Mucosa of descending colon (tissue), 3 donors: ENCODE data around the gene BMP8A. TPM values are rescaled to one million over a fixed set of nuclear protein-coding genes. Genes with fewer than 3 reads are reported as not detected.
"Not testable (repeated sequence)": the region's sequence is repeated elsewhere in the genome, so short reads cannot be mapped to it uniquely, and the experiment has no call there.

Experiments
- ATAC-seq: fragments of 200-7000 bp; cut with Tn5 transposase; one replicate; pipeline ENCODE4 v1.9.1; 2020; ENCODE audit warnings: mild to moderate bottlenecking, moderate library complexity
- DNase-seq, 3 donors: peaks; one replicate each; pipeline ENCODE4 v3.0.0-alpha.2; 2020
- H3K36me3 ChIP-seq: fragments of 200-600 bp; one replicate; pipeline ENCODE4 v1.8.0; 2021; ENCODE audit warnings: low read depth, mild to moderate bottlenecking
- H3K4me1 ChIP-seq: fragments of 200-600 bp; one replicate; pipeline ENCODE4 v1.8.0; 2021; ENCODE audit warnings: low read depth, mild to moderate bottlenecking
- H3K4me3 ChIP-seq: fragments of 200-600 bp; one replicate; pipeline ENCODE4 v1.8.0; 2021; ENCODE audit warnings: mild to moderate bottlenecking
- H3K9me3 ChIP-seq: fragments of 200-600 bp; one replicate; pipeline ENCODE4 v1.8.0; 2021; ENCODE audit warnings: mild to moderate bottlenecking
- intact Hi-C, 2 donors: fragments of 100-400 bp; cut with DNase I in 1 of 2; cut with micrococcal nuclease in 1 of 2; formaldehyde crosslinking; loops; one replicate each; pipeline versions ENCODE4 v1.11.0 to v1.11.1; 2022; cut with DNase I, micrococcal nuclease
- total RNA-seq, 3 donors: library from RNA; stranded (reverse); fragmentation: NEBNext Ultra II Directional in 2 of 3; extraction: Animal tissue kit (Norgen Biotek cat#: 25700) in 2 of 3; gene quantifications; one replicate each; pipeline versions ENCODE4 v1.2.1 to v1.2.4, GENCODE V29; 2021 to 2023
- TF ChIP-seq, protein P1 (sequence below): fragments of 200-600 bp; IDR thresholded peaks from one replicate; pipeline ENCODE4 v1.8.0; 2022; ENCODE audit warnings: antibody characterized with exemption, mild to moderate bottlenecking
- donor health status: DM: no; HTN: no; CAD: no; lungs with moderate emphysema.
- donor health status: DM: no; HTN: no; CAD: no.
- donor health status: DM: no; HTN: yes; CAD: no.

The BMP8A gene
- total RNA-seq, 3 donors from 2014 or later: 6.5 to 9.2 (median 8.2) TPM

DNA sequence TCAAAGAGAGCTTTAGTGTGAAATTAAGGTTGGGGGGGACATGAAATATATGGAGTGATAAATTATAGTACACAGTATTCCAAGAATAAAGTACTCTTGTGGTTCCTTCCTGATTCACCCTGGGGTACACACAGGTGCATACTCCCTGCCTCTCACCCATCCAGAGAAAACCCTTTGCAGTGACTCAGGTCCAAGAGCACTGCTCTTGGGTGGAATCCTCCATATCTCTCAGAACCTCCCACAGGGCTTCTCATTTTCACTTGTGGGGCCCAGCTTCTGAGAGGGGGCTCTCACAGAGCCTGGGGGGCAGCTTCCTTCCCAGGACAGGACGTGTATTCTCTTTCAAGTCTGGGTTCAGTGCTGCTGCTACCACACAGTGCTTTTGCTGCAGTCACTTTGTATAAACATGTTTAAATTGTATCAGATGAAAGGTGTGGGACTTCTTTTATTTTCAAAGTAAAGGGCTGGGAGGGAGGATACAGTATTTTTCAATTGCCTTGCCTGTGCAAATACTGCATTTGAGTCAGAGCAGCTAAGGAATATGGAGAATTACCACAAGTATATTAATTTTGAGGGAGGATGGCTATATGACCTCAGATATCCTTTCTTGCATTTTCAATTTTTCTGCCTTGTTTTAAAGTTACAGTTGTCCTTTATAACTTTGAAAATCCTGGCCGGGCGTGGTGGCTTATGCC, 24.9 kb upstream of the BMP8A start:
- DNase-seq: no peak
- no peak for ATAC-seq
- Histone ChIP-seq H3K9me3 (no peaks in the 10 kb centered on the region), H3K36me3 (peaks cover 5% of the 10 kb centered on the region), H3K4me3 (no peak overlapping the region), H3K4me1 (no peaks in the 10 kb centered on the region)
- intact Hi-C loops: no loop called here
- TF ChIP-seq, protein P1, sequence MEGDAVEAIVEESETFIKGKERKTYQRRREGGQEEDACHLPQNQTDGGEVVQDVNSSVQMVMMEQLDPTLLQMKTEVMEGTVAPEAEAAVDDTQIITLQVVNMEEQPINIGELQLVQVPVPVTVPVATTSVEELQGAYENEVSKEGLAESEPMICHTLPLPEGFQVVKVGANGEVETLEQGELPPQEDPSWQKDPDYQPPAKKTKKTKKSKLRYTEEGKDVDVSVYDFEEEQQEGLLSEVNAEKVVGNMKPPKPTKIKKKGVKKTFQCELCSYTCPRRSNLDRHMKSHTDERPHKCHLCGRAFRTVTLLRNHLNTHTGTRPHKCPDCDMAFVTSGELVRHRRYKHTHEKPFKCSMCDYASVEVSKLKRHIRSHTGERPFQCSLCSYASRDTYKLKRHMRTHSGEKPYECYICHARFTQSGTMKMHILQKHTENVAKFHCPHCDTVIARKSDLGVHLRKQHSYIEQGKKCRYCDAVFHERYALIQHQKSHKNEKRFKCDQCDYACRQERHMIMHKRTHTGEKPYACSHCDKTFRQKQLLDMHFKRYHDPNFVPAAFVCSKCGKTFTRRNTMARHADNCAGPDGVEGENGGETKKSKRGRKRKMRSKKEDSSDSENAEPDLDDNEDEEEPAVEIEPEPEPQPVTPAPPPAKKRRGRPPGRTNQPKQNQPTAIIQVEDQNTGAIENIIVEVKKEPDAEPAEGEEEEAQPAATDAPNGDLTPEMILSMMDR: no peak

DNA sequence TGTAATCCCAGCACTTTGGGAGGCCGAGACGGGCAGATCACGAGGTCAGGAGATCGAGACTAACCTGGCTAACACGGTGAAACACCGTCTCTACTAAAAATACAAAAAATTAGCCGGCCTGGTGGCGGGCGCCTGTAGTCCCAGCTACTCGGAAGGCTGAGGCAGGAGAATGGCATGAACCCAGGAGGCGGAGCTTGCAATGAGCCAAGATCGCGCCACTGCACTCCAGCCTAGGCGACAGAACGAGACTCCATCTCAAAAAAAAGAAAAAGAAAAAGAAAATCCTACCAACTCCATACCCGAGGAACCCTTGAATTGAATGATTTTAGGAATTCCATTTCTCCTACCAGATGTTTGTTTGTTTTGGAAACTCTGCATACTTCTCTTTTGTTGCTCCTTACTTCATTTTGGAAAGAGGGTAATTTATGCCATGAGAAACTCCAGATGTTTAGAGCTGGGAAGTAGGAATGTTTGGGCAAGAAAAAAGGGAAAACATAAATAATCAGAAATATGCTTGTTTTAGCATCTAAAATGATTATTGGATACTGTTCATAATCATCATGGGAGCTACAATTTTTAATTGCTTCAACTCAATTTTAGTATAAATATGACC, 24.2 kb upstream of the BMP8A start:
- H3K4me3 ChIP-seq, DNase-seq, H3K36me3 ChIP-seq, ATAC-seq, H3K9me3 ChIP-seq, H3K4me1 ChIP-seq, intact Hi-C loops: not testable (repeated sequence)

DNA sequence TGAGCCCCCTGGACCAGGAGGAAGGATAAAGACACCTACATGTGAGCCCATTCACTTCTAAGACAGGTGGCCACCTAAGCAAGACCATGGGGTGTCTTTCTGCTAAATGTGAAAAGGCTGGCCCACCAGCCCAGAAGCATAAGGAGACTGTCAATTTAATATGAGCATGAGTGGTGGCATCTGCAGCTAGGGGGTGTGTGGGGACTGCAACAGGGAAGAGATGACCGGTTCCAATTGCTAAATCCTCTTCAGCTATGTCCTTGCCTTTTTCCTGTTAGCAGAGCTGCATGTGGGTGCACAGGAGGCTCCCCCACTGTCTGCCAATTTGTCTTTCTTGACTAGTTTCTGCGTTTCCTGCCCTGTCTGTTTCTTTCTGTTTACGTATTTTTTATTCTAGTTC, 22.3 kb upstream of the BMP8A start:
- H3K9me3 ChIP-seq: no peaks in the 10 kb centered on the region
- TF ChIP-seq, protein P1: no peak
- H3K4me1 ChIP-seq: no peaks in the 10 kb centered on the region
- DNase-seq (no peak), ATAC-seq (no peak)
- intact Hi-C loops: no loop called here
- no peak overlapping the region for H3K4me3 ChIP-seq
- H3K36me3 ChIP-seq: no peaks in the 10 kb centered on the region

DNA sequence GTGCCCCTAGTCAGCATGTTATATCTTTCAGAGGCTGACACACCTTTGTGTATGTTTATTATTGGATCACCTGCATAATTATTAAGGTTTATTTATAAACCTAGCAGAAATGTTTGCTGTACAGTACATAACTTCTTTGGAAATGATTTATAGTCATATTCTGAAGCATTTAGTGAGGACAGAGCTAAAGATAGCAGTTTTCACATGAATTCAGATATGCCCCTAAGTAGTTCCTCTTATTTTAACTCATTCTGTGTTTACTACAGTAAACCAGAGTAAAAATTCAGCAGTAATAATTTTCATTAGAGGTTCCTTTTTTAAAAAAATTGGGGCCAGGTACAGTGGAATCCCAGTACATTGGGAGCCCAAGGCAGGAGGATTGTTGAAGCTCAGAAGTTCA, 21.4 kb upstream of the BMP8A start:
- no peaks in the 10 kb centered on the region for H3K9me3 ChIP-seq
- TF ChIP-seq, protein P1: no peak
- H3K4me3 ChIP-seq: no peak overlapping the region
- intact Hi-C loops: no loop called here
- no peaks in the 10 kb centered on the region for H3K36me3 ChIP-seq
- DNase-seq (no peak), ATAC-seq (no peak)
- no peaks in the 10 kb centered on the region for H3K4me1 ChIP-seq

DNA sequence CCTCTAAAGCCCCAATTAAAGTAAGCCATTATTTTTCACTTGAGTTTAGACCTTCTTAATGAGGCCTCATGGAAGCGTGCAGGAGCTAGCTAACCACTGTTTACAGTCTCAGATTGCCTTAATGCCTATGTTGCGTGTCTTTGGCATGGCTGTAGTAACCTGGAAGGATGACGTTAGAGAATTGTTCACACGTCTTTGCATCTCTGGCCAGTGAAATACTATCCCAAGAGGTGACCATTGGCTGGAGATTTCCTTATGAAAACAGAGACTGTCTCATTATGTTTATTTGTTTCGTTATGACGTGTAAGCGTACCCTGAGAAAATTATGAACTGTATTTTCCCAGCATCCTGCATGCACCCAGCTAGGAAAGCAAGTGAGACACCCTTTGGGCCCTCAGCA, 18.6 kb upstream of the BMP8A start:
- no peak for ATAC-seq
- Histone ChIP-seq H3K4me1 (no peaks in the 10 kb centered on the region), H3K36me3 (no peaks in the 10 kb centered on the region), H3K9me3 (no peaks in the 10 kb centered on the region), H3K4me3 (no peak overlapping the region)
- TF ChIP-seq, protein P1: no peak
- no peak for DNase-seq
- intact Hi-C loops: no loop called here

DNA sequence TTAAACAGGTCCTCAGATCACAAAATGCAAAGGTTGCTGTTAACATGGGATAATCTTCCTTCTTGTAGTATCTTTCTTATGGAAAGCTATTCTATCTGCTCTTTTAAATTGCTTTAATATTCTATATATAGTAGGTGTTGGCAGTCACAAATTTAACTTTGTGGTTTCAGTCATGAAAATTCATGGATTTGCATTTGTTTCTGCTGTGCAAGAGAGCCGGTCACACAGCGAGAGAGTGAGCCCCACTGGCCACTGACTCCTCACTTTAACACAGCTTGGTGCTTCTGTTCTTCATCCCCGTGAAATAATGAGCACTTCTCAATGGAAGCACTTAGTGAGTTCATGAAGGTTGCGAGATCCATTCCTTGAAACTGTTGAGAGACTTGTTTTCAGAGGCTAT, 18.1 kb upstream of the BMP8A start:
- TF ChIP-seq, protein P1: no peak
- intact Hi-C loops: no loop called here
- ATAC-seq (no peak), DNase-seq (no peak)
- Histone ChIP-seq H3K9me3 (no peaks in the 10 kb centered on the region), H3K4me1 (no peaks in the 10 kb centered on the region), H3K36me3 (no peaks in the 10 kb centered on the region), H3K4me3 (no peak overlapping the region)
